Natural killer cell treated with Interleukin-12 subunit alpha and Interleukin-12 subunit beta and Interleukin-15 and Interleukin-18, amount 100 ng/mL, for 72 hours (primary cell): ENCODE measurements around the gene LIN28A. TPM values are rescaled to one million over a fixed set of nuclear protein-coding genes. Genes with fewer than 3 reads are reported as not detected.

Source experiments
- ATAC-seq, 2 donors: fragments of 150-1000 bp; cut with Tn5 transposase in 1 of 2; sonication (Bioruptor Pico), chemical (Tn5 transposase) in 1 of 2; 2 replicates each; pipeline ENCODE4 v1.10.0; 2021
- DNase-seq: peaks from one replicate; pipeline ENCODE4 v3.0.0; 2022; ENCODE audit warnings: low spot score
- H3K27ac Mint-ChIP-seq, 2 donors: 1 replicate in 1 of 2; 2 replicates in 1 of 2; pipeline ENCODE4 v1.8.0; 2022; ENCODE audit warnings: mixed read lengths in 2 of 2, mild to moderate bottlenecking in 1 of 2, moderate library complexity in 1 of 2
- H3K27me3 Mint-ChIP-seq, 2 donors: 1 replicate in 1 of 2; 2 replicates in 1 of 2; pipeline ENCODE4 v1.8.0; 2022; ENCODE audit warnings: mixed read lengths in 2 of 2
- H3K36me3 Mint-ChIP-seq: one replicate; pipeline ENCODE4 v1.8.0; 2022; ENCODE audit warnings: mixed read lengths
- H3K4me1 Mint-ChIP-seq, 2 donors: 1 replicate in 1 of 2; 2 replicates in 1 of 2; pipeline ENCODE4 v1.8.0; 2022; ENCODE audit warnings: low read depth in 2 of 2, mixed read lengths in 2 of 2, mild to moderate bottlenecking in 1 of 2
- H3K4me3 Mint-ChIP-seq: one replicate; pipeline ENCODE4 v1.8.0; 2022; ENCODE audit warnings: mixed read lengths
- H3K9me3 Mint-ChIP-seq: 2 replicates; pipeline ENCODE4 v1.8.0; 2022; ENCODE audit warnings: mixed read lengths
- total RNA-seq, 2 donors: library from RNA; stranded (reverse); gene quantifications; one replicate each; pipeline ENCODE4 v1.2.3, GENCODE V29; 2022

LIN28A gene
- total RNA-seq, 2 donors from 2014 or later: not detected

DNA sequence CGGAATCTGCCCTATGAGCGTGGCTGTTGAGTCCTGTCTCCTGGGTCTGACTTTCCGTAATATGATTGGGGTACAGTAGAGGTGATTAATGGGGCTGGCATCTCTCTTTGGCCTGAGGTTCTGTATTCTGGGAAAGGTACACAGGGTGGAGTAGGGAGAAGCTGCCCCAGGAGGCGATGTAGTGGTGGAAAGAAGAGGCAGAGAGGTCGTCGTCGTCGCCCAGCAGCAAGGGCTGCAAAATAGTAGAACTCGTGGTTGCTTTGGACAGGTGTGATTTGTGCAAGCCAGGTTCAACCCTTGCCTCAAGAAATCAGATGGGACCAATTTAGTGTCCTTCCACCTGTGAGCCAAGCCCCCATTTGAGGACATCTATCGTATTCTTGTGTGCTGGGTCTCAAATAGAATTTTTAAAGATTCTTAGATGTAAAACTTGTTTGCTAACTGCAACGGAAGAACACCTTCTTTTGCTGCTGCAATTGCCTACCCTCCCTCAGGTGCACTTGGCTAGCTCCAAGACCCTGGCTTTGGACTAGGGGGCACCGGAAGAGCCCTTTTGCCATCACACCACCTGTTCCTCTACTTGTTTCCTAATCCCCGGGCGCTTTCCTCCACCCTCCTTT lies 60.4 kb downstream of the LIN28A start:
- H3K9me3 Mint-ChIP-seq: no peaks in the 10 kb centered on the region
- no peaks in the 10 kb centered on the region for H3K27me3 Mint-ChIP-seq
- ATAC-seq (no peak), DNase-seq (no peak)
- H3K4me1 Mint-ChIP-seq: peaks cover 30 to 32% of the 10 kb centered on the region in 2 donors
- peak overlapping the region; percentile 84 for H3K4me3 Mint-ChIP-seq
- peaks cover 26% of the 10 kb centered on the region for H3K36me3 Mint-ChIP-seq
- peak overlapping the region; percentile 82 to 86 for H3K27ac Mint-ChIP-seq

DNA sequence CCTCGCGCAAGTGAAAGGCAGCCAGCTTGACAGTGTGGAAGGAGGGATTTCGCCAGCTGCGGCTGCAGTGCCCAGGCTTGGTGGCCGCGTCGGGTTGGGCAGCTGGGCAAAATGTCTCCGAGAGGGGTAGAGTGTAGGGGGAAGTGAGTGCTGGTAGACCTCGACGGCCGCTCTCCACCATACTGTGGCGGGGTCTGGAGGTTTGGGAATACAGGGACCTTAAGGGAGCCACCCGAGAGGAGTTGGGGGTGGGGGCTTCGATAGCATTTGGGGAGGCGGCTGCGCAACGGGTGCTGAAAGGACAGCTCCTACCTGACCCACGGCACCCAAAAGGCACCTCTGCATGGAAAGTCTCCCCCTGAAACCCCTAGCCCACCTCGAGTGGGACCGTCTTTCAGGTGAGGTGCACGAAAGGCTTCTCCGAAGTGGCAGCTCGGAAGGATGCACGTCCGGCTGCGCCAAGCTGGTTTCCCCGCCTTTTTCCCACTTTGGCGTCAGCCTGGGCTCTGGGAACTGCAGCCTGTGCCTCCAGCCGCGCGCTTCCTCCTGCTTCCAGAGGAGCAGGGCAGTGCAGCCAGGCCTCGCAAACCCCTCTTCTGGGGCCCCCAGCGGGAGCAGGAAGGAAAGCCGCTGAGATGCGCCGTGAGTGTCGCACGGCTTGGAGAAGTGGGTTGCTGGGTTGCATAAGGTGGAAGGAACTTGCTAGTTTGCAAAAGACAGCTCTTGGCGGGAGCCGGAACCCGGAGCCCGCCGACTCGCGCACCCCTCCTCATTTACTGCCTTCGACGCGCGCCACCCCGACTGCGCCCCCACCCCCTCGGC lies 61.1 kb downstream of the LIN28A start:
- peak overlapping the region; percentile 84 for H3K4me3 Mint-ChIP-seq
- H3K27ac Mint-ChIP-seq: peak overlapping the region; percentile 82 to 86
- H3K36me3 Mint-ChIP-seq: peaks cover 34% of the 10 kb centered on the region
- H3K9me3 Mint-ChIP-seq: no peaks in the 10 kb centered on the region
- DNase-seq (peak; percentile 68), ATAC-seq (peak; percentile 17 to 21)
- H3K27me3 Mint-ChIP-seq: no peaks in the 10 kb centered on the region
- H3K4me1 Mint-ChIP-seq: peaks cover 32 to 36% of the 10 kb centered on the region in 2 donors

DNA sequence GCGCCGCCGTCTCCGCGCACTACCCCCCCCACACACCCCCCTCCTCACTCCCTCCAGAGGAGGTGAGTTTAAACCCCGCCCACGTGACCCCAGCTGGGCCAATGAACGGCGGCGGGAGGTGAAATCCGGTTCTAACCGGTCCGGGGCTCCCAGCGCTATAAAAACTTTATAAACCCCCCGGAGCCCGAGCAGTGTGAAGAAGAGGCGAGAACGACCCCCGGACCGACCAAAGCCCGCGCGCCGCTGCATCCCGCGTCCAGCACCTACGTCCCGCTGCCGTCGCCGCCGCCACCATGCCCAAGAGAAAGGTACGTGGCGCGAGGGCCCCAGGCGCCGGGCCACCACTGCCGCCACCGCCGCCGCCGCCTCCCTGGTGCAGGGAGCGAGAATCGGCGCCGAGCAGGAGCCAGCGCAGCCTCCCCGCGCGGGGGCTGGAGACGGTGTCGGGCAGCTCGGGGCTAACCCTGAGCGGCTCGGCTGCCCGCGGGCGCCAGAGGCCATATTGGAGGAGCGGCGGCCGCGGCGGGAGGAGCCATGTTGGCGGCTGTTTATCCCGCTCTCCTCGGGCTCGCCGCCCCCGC lies 61.8 kb downstream of the LIN28A start, which contains the start of gene HMGN2:
Gene HMGN2, plus strand, starts transcription at position 121 of the 581 bp plus-strand sequence. Its CDS starts 173 bp downstream, at position 294.
- DNase-seq: peak; percentile 89
- no peaks in the 10 kb centered on the region for H3K27me3 Mint-ChIP-seq
- H3K36me3 Mint-ChIP-seq: peaks cover 31% of the 10 kb centered on the region
- no peaks in the 10 kb centered on the region for H3K9me3 Mint-ChIP-seq
- H3K4me1 Mint-ChIP-seq: peaks cover 32 to 36% of the 10 kb centered on the region in 2 donors
- peak within 1 kb of the TSS; percentile 91 for H3K4me3 Mint-ChIP-seq
- H3K27ac Mint-ChIP-seq: peak within 1 kb of the TSS; percentile 82 to 86
- peak; percentile 78 to 82 for ATAC-seq

DNA sequence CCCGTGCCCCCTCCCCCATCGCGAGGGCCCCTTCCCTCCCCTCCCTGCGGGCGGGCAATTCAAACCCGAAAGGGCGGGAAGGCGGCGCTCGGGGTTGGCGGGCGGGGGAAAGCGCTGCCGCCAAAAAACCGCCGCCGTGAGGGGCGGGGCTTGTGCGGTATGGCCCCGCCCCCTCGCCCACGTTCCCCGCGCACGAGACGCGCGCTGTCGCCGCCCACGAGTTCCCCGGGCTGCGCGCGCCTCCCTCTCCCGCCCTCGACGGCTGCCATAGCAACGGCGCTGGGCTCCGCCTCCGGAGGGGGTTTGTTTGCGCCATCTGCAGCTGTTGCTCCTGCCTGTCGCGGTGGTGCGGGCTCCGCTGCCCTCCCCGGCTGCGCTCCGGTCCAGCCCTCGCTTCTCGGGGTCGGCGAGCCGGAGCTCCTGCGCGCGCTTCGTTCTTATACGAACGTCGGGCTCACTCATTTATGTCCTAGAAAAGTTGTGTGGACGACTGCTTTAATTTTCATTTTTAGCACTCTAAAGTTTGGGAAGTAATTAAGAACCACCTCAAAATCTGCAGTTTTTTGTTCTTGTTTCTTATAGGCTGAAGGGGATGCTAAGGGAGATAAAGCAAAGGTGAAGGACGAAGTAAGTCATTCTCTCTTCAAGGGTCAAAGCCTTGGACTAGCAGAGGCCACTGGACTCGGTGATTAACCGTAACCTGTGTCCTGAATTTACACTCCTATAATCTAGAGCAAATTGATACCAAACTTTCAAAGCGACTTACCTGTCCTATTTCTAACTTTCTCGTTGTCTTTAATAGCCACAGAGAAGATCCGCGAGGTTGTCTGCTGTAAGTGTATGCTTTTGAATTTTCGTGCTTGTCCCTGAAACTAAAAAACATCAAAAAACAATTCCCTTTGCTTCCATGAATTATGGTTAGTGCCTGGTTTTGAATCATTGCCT lies 62.6 kb downstream of the LIN28A start:
- peak overlapping the region; percentile 73 to 85 for H3K27ac Mint-ChIP-seq
- DNase-seq (peak; percentile 98), ATAC-seq (peak; percentile 89 to 92)
- no peaks in the 10 kb centered on the region for H3K9me3 Mint-ChIP-seq
- peaks cover 32 to 39% of the 10 kb centered on the region in 2 donors for H3K4me1 Mint-ChIP-seq
- H3K36me3 Mint-ChIP-seq: peaks cover 35% of the 10 kb centered on the region
- peak overlapping the region; percentile 91 for H3K4me3 Mint-ChIP-seq
- no peaks in the 10 kb centered on the region for H3K27me3 Mint-ChIP-seq

DNA sequence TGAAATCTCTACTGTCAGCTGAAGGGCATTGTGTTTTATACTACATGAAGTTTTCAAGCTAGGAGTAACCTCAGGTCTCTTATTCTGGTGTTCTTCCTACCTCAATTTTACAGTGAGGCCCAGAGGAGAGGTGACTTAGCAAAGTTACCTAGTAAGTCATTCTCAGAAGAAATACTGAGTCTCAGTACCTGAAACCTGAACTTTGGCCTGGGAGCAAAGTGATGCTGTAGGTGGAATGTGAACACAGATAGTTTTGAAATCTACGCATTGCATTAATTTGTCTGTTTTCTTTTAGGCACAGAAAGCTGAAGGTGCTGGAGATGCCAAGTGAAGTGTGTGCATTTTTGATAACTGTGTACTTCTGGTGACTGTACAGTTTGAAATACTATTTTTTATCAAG lies 64.2 kb downstream of the LIN28A start:
- DNase-seq (no peak), ATAC-seq (no peak)
- Mint-ChIP-seq H3K4me1 (peaks cover 37 to 43% of the 10 kb centered on the region in 2 donors), H3K27ac (peak overlapping the region in 1 of 2 donors; percentile 73), H3K27me3 (no peaks in the 10 kb centered on the region), H3K36me3 (peaks cover 35% of the 10 kb centered on the region), H3K9me3 (no peaks in the 10 kb centered on the region), H3K4me3 (peak overlapping the region; percentile 91)

DNA sequence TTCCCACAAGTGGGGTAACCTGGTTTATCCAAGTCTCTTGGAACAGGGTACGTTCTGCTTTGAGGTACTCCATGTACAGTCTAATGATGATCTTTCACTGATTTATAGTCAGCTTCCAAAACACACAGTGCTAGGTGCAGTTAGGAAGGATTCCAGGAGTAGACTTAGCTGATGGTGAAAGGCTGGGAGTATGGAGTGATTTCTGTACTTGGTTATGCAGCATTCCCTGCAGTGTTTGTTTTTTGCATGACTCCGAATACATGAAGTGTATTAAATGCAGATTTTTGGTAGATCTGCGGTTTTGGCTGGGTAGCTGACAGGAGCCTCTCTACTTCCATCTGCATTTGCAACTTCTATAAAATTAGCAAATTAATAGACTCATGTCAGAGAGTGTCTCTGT lies 65.4 kb downstream of the LIN28A start:
- no peaks in the 10 kb centered on the region for H3K27me3 Mint-ChIP-seq
- no peak for ATAC-seq
- peaks cover 35% of the 10 kb centered on the region for H3K36me3 Mint-ChIP-seq
- no peaks in the 10 kb centered on the region for H3K9me3 Mint-ChIP-seq
- H3K27ac Mint-ChIP-seq: peak overlapping the region in 1 of 2 donors; percentile 3
- H3K4me3 Mint-ChIP-seq: no peak overlapping the region
- H3K4me1 Mint-ChIP-seq: peaks cover 25 to 31% of the 10 kb centered on the region in 2 donors
- DNase-seq: no peak

DNA sequence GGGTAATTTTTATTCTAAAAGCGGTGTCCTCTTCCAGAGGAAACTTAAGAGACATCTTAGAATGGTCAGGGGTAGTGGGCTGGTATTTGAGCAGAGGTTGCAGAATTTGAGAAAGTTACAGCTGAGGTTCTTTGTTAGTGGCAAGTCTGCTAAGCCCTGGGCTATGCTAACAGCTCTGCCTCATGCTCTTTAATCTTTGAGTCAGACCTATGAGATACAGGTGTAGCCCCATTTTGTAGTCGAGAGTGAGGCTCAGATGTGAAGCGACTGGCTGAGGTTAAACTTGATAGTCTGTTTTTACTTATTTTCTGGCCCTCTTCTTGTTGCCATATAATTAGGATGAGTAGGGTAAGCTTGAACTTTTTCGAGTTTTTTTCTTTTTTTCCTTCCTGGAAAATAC lies 66.3 kb downstream of the LIN28A start:
- ATAC-seq: no peak
- H3K27me3 Mint-ChIP-seq: no peaks in the 10 kb centered on the region
- H3K36me3 Mint-ChIP-seq: peaks cover 35% of the 10 kb centered on the region
- peaks cover 24 to 27% of the 10 kb centered on the region in 2 donors for H3K4me1 Mint-ChIP-seq
- peak overlapping the region in 1 of 2 donors; percentile 15 for H3K27ac Mint-ChIP-seq
- no peak overlapping the region for H3K4me3 Mint-ChIP-seq
- DNase-seq: no peak
- no peaks in the 10 kb centered on the region for H3K9me3 Mint-ChIP-seq

DNA sequence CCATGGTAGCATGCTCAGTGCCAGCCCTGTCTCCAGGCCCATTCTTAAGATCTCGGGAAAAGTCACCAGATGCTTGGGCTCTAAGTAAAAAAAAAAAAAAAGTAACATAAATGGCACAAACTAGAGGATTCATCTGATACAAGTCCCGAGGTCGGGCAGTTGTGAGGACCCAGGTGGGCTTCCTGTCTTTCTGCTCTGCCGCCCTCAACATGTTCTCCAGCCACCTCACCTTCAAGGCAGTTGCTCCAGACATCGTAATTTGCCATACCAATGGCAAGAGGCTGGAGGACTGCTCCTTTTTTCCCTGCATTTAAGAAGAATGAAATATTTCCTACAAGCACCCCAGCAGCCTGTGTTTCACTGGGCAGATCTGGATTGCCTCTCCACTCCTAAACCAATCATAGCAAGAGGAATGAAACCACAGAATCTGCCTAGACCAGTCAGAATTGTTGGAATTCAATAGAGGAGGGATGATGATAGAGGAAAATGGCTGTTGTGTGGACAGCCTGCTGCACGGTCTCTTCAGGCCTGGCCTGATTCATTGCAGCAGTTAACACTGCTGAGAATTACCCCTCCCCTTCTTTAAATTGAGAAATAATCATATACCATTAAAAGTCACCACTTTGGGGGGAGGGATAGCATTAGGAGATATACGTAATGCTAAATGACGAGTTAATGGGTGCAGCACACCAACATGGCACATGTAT lies 67.0 kb downstream of the LIN28A start:
- Mint-ChIP-seq H3K9me3 (no peaks in the 10 kb centered on the region), H3K36me3 (peaks cover 35% of the 10 kb centered on the region), H3K27ac (no peak overlapping the region), H3K27me3 (no peaks in the 10 kb centered on the region), H3K4me3 (no peak overlapping the region), H3K4me1 (peaks cover 24 to 27% of the 10 kb centered on the region in 2 donors)
- no peak for ATAC-seq
- DNase-seq: no peak

DNA sequence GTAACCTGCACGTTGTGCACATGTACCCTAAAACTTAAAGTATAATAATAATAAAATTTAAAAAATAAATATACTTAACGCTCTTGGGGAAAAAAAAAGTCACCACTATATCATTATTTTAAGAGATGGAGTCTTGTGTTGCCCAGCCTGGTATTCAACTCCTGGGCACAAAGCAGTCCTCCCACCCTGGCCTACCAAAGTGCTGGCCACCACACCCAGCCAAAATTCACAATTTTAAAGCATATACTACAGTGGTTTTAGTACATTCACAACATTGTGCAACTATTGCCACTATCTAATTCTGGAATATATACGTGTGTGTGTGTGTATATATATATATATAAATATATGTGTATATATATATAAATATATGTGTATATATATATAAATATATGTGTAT lies 67.5 kb downstream of the LIN28A start:
- H3K9me3 Mint-ChIP-seq: no peaks in the 10 kb centered on the region
- H3K27me3 Mint-ChIP-seq: no peaks in the 10 kb centered on the region
- no peak overlapping the region for H3K27ac Mint-ChIP-seq
- H3K36me3 Mint-ChIP-seq: peaks cover 35% of the 10 kb centered on the region
- ATAC-seq (no peak), DNase-seq (no peak)
- H3K4me3 Mint-ChIP-seq: no peak overlapping the region
- peaks cover 23 to 26% of the 10 kb centered on the region in 2 donors for H3K4me1 Mint-ChIP-seq

DNA sequence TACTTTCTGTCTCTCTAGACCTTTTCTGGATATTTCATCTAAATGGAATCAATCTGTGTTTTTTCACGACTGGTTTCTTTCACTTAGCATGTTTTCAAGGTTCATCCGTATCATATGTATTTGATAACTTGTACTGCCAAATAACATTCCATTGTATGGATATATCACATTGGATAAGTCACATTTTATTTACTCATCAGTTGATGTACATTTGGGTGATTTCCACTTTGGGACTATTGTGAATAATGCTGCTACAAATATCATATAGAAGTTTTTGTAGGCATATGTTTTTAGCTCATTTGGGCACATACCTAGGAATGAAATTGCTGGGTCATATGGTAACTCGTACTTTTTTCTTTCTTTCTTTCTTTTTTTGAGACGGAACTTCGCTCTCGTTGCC lies 68.4 kb downstream of the LIN28A start:
- H3K36me3 Mint-ChIP-seq: peaks cover 27% of the 10 kb centered on the region
- H3K27ac Mint-ChIP-seq: peak overlapping the region in 1 of 2 donors; percentile 25
- H3K4me3 Mint-ChIP-seq: no peak overlapping the region
- no peaks in the 10 kb centered on the region for H3K27me3 Mint-ChIP-seq
- ATAC-seq: no peak
- DNase-seq: no peak
- H3K9me3 Mint-ChIP-seq: no peaks in the 10 kb centered on the region
- H3K4me1 Mint-ChIP-seq: peaks cover 14 to 20% of the 10 kb centered on the region in 2 donors
